ENCODE measurements around the gene ABCA8.
"Not testable (repeated sequence)": the region's sequence is repeated elsewhere in the genome, so short reads cannot be mapped to it uniquely, and the experiment has no call there.

ABCA8 gene

DNA sequence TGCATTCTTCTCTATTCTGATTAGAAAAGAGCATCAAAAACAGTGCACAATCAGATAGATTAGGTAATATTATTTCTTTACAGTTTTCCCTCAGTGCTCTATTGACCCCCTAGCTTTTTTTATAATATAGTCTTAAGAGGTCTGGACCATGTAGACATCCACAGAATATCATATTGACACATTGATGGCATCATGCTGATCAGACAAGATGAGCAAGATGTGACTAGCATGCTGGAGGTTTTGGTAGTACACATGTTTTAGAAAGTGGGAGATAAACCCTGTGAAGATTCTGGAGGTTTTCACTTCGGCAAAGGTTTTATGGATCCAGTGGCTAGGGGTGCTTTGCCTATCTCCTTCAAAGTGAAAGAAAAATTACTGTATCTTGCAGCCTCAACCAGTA is 2.8 kb upstream of the ABCA8 start:
- no peak for DNase-seq (ENCODE audit: low read depth in 1 of 2, low spot score in 1 of 2)
- in situ Hi-C loops (cut with HindIII; ENCODE audit: low pct_unique_long_range_greater_than_20kb, low sequenced_read_pairs) = no loop called here
- no peak for TF ChIP-seq JUND (IDR thresholded peaks at IDR 0.05; ENCODE audit: low read depth)

- TF ChIP-seq JUND (IDR thresholded peaks at IDR 0.05; ENCODE audit: low read depth) = no peak
- DNase-seq (ENCODE audit: low read depth in 1 of 2, low spot score in 1 of 2) = no peak
- in situ Hi-C loops (cut with HindIII; ENCODE audit: low pct_unique_long_range_greater_than_20kb, low sequenced_read_pairs) = no loop called here
Measured at GRCh38 chr17:68954146-68954896, 871 bp downstream of the ABCA8 start.

DNA sequence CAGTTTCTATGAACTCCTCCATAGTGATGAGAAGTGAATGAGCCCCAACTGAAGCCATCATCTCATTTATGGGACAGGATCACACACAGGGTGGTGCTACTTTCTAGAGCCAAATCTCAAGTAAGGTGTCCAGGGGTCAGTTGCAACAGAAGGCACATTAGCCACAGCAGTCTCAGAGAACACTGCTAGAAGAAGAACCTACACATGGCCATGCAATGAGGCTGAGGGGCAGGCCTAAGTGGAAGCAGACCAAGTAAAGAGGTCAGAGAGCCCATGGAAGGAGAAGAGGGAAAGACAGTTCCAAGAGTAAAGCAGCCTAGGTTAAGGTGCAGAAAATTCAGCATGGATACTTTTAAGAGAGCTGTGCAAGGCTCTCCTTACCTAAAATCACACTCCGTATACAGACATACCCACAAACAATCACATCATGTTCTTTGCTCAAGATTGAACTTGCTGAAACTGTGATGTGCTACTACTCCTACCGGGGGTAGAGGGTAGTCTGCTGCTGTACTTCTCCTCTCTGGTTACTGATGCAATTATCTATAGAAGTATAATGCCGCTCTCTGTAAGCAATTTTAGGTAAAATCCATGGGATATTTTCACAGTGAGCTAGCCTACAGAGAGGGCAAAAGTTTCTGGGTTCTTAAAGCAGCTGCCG is 1.7 kb downstream of the ABCA8 start:
- in situ Hi-C loops (cut with HindIII; ENCODE audit: low pct_unique_long_range_greater_than_20kb, low sequenced_read_pairs) = no loop called here
- TF ChIP-seq JUND (IDR thresholded peaks at IDR 0.05; ENCODE audit: low read depth) = no peak
- no peak for DNase-seq (ENCODE audit: low read depth in 1 of 2, low spot score in 1 of 2)

- in situ Hi-C loops (cut with HindIII; ENCODE audit: low pct_unique_long_range_greater_than_20kb, low sequenced_read_pairs) = no loop called here
- no peak for TF ChIP-seq JUND (IDR thresholded peaks at IDR 0.05; ENCODE audit: low read depth)
- no peak for DNase-seq (ENCODE audit: low read depth in 1 of 2, low spot score in 1 of 2)
Measured at GRCh38 chr17:68950725-68951124, 4.5 kb downstream of the ABCA8 start.

- in situ Hi-C loops (cut with HindIII; ENCODE audit: low pct_unique_long_range_greater_than_20kb, low sequenced_read_pairs); DNase-seq (ENCODE audit: low read depth in 1 of 2, low spot score in 1 of 2): not testable (repeated sequence)
Measured at GRCh38 chr17:68947868-68948267, 7.3 kb downstream of the ABCA8 start.

DNA sequence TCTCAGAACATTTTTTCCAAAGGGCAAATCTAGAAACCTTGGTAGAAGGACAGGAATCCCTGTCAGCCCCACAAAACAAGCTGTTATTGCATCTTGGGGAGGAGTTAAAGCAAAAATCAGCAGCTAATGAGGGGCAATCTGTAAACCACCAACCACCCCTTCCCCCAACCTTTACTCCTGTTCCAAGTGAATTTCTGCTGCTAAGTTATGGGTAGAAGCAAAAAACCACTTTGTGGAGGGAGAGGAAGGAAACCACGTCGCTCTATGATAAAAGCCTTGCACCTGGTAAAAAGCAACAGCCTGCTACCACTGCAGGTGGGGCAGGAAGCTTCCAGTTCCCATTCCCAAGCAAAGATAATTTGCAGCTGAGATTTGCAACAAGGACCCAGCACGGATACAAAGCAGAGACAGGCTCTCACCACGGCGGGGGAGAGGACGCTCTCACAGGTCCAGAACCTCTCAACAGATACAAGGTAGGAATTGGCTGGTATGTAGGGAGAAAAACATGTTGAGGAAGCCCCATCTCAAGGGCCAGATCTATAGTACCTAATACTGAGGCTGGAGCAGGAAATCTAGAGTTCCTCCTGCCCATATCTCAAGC is 10.7 kb downstream of the ABCA8 start:
- no peak for DNase-seq (ENCODE audit: low read depth in 1 of 2, low spot score in 1 of 2)
- in situ Hi-C loops (cut with HindIII; ENCODE audit: low pct_unique_long_range_greater_than_20kb, low sequenced_read_pairs) = no loop called here
- TF ChIP-seq JUND (IDR thresholded peaks at IDR 0.05; ENCODE audit: low read depth) = no peak

DNA sequence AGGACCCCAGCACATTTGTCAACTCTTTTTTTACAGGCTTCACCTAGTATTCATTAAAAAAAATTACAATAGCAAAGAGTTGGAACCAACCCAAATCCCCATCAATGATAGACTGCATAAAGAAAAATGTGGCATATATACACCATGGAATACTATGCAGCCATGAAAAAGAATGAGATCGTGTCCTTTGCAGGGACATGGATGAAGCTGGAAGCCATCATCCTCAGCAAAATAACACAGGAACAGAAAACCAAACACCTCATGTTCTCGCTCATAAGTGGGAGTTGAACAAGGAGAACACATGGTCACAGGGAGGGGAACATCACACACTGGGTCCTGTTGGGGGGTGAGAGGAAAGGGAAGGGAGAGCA is 11.4 kb downstream of the ABCA8 start:
- in situ Hi-C loops (cut with HindIII; ENCODE audit: low pct_unique_long_range_greater_than_20kb, low sequenced_read_pairs); DNase-seq (ENCODE audit: low read depth in 1 of 2, low spot score in 1 of 2): not testable (repeated sequence)

GRCh38 chr17:68943123-68943811 is 11.9 kb downstream of the ABCA8 start:
- in situ Hi-C loops (cut with HindIII; ENCODE audit: low pct_unique_long_range_greater_than_20kb, low sequenced_read_pairs) = no loop called here
- TF ChIP-seq JUND (IDR thresholded peaks at IDR 0.05; ENCODE audit: low read depth) = no peak
- DNase-seq (ENCODE audit: low read depth in 1 of 2, low spot score in 1 of 2) = no peak

GRCh38 chr17:68942389-68942788 is 12.8 kb downstream of the ABCA8 start:
- in situ Hi-C loops (cut with HindIII; ENCODE audit: low pct_unique_long_range_greater_than_20kb, low sequenced_read_pairs) = no loop called here
- no peak for DNase-seq (ENCODE audit: low read depth in 1 of 2, low spot score in 1 of 2)
- no peak for TF ChIP-seq JUND (IDR thresholded peaks at IDR 0.05; ENCODE audit: low read depth)

DNA sequence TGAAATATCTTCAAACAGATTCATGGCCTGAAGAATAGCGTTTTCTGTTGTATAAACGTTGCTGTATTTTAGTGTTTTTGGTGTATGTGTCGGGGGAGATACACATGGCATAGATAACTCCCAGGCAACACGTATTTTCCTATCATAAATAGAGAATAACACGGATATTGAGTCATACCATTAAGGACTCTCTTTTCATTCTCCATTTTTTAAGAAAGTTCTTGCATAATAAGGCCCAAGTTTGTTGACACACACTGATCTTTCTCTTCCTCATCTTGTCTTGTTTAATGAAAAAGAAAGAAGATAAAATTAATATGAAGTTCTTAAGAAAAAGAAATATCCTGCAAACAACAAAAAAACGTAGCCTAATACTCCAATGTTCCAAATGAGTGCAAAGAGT is 13.4 kb downstream of the ABCA8 start:
- no peak for DNase-seq (ENCODE audit: low read depth in 1 of 2, low spot score in 1 of 2)
- no peak for TF ChIP-seq JUND (IDR thresholded peaks at IDR 0.05; ENCODE audit: low read depth)
- in situ Hi-C loops (cut with HindIII; ENCODE audit: low pct_unique_long_range_greater_than_20kb, low sequenced_read_pairs) = no loop called here

- no peak for TF ChIP-seq JUND (IDR thresholded peaks at IDR 0.05; ENCODE audit: low read depth)
- in situ Hi-C loops (cut with HindIII; ENCODE audit: low pct_unique_long_range_greater_than_20kb, low sequenced_read_pairs) = no loop called here
- DNase-seq (ENCODE audit: low read depth in 1 of 2, low spot score in 1 of 2) = no peak
Measured at GRCh38 chr17:68939195-68939594, 16.0 kb downstream of the ABCA8 start.

- in situ Hi-C loops (cut with HindIII; ENCODE audit: low pct_unique_long_range_greater_than_20kb, low sequenced_read_pairs) = no loop called here
- no peak for DNase-seq (ENCODE audit: low read depth in 1 of 2, low spot score in 1 of 2)
- no peak for TF ChIP-seq JUND (IDR thresholded peaks at IDR 0.05; ENCODE audit: low read depth)
Measured at GRCh38 chr17:68937890-68938514, 17.2 kb downstream of the ABCA8 start.

Data from T47D (cell line).